Gastroesophageal sphincter (tissue), 3 donors: Measurements from ENCODE around the gene ZKSCAN4.

Experiments
- POLR2AphosphoS5 ChIP-seq: sonication (generic); formaldehyde crosslinking; IDR thresholded peaks from one replicate; pipeline ENCODE4 v1.6.1; 2017; ENCODE audit warnings: antibody characterized with exemption
- TF ChIP-seq, protein P1 (sequence below), 4 experiments: fragments of 200-600 bp in 2 of 4; fragments of 450-650 bp in 2 of 4; sonication (generic) in 1 of 4; IDR thresholded peaks; one replicate each; pipeline ENCODE4 v1.5.1; 2017 to 2019; ENCODE audit warnings: antibody characterized with exemption in 4 of 4, mild to moderate bottlenecking in 2 of 4, moderate library complexity in 2 of 4

GRCh38 chr6:28267695-28268059 lies 15.6 kb upstream of the ZKSCAN4 start:
- TF ChIP-seq POLR2AphosphoS5 = no peak
- TF ChIP-seq, protein P1, sequence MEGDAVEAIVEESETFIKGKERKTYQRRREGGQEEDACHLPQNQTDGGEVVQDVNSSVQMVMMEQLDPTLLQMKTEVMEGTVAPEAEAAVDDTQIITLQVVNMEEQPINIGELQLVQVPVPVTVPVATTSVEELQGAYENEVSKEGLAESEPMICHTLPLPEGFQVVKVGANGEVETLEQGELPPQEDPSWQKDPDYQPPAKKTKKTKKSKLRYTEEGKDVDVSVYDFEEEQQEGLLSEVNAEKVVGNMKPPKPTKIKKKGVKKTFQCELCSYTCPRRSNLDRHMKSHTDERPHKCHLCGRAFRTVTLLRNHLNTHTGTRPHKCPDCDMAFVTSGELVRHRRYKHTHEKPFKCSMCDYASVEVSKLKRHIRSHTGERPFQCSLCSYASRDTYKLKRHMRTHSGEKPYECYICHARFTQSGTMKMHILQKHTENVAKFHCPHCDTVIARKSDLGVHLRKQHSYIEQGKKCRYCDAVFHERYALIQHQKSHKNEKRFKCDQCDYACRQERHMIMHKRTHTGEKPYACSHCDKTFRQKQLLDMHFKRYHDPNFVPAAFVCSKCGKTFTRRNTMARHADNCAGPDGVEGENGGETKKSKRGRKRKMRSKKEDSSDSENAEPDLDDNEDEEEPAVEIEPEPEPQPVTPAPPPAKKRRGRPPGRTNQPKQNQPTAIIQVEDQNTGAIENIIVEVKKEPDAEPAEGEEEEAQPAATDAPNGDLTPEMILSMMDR (IDR thresholded peaks at IDR 0.05) = no peak
